WTC11 (cell line): ENCODE results near the gene FA2H. TPM values are rescaled to one million over a fixed set of nuclear protein-coding genes. Genes with fewer than 3 reads are reported as not detected.
A peak's percentile ranks its signal among the peaks of the same experiment; 100 is the strongest.

ENCODE experiments used
- ATAC-seq: fragments of 200-7000 bp; cut with Tn5 transposase; 2 replicates; pipeline ENCODE4 v1.10.0; 2021; ENCODE audit warnings: mild to moderate bottlenecking, moderate library complexity
- CTCF ChIA-PET: fragments of 300-600 bp; sonication (Branson Sonifier 250); formaldehyde crosslinking; loops from one replicate; lab custom pipeline; 2021; ENCODE audit warnings: antibody characterized with exemption; lab: Charles Lee
- POLR2A ChIA-PET: fragments of 350-600 bp; sonication (Branson Sonifier 250); formaldehyde crosslinking; loops from one replicate; lab custom pipeline; 2021; ENCODE audit warnings: antibody characterized with exemption; lab: Charles Lee
- DNase-seq: peaks from one replicate; pipeline ENCODE4 v3.0.0; 2021; ENCODE audit warnings: low spot score
- H3K27ac Mint-ChIP-seq: 2 replicates; pipeline ENCODE4 v1.8.0; 2021; ENCODE audit warnings: mixed read lengths
- H3K27me3 Mint-ChIP-seq: 2 replicates; pipeline ENCODE4 v1.8.0; 2021; ENCODE audit warnings: low read depth, mild to moderate bottlenecking, moderate library complexity, mixed read lengths
- H3K36me3 Mint-ChIP-seq: 2 replicates; pipeline ENCODE4 v1.8.0; 2021; ENCODE audit warnings: mixed read lengths
- H3K4me1 Mint-ChIP-seq: 2 replicates; pipeline ENCODE4 v1.8.0; 2022; ENCODE audit warnings: mixed read lengths
- H3K4me3 Mint-ChIP-seq: 2 replicates; pipeline ENCODE4 v1.8.0; 2021; ENCODE audit warnings: mild to moderate bottlenecking, moderate library complexity, mixed read lengths
- H3K9me3 Mint-ChIP-seq: 2 replicates; pipeline ENCODE4 v1.8.0; 2021; ENCODE audit warnings: mixed read lengths
- ATF2 ChIP-seq: sonication (generic); formaldehyde crosslinking; IDR thresholded peaks from 2 replicates; pipeline ENCODE4 v1.8.1; 2022; ENCODE audit warnings: low read depth, missing genetic modification reagents, borderline replicate concordance
- ATF6 ChIP-seq: sonication (generic); formaldehyde crosslinking; IDR thresholded peaks from 2 replicates; pipeline ENCODE4 v1.8.1; 2023; ENCODE audit warnings: mild to moderate bottlenecking, missing genetic modification reagents
- CTCF ChIP-seq: fragments of 200-600 bp; IDR thresholded peaks from 2 replicates; pipeline ENCODE4 v1.8.0; 2022; ENCODE audit warnings: antibody characterized with exemption
- E2F1 ChIP-seq: sonication (generic); formaldehyde crosslinking; IDR thresholded peaks from 2 replicates; pipeline ENCODE4 v1.8.0; 2022; ENCODE audit warnings: mild to moderate bottlenecking, missing genetic modification reagents
- ETV6 ChIP-seq: sonication (generic); formaldehyde crosslinking; IDR thresholded peaks from 2 replicates; pipeline ENCODE4 v1.8.1; 2022; ENCODE audit warnings: mild to moderate bottlenecking, missing genetic modification reagents
- FOXJ3 ChIP-seq: sonication (generic); formaldehyde crosslinking; IDR thresholded peaks from 2 replicates; pipeline ENCODE4 v1.9.0; 2021; ENCODE audit warnings: missing genetic modification reagents, mild to moderate bottlenecking, borderline replicate concordance
- GABPB1 ChIP-seq: sonication (generic); formaldehyde crosslinking; IDR thresholded peaks from 2 replicates; pipeline ENCODE4 v1.8.1; 2023; ENCODE audit warnings: mild to moderate bottlenecking, missing genetic modification reagents
- JUN ChIP-seq: sonication (generic); formaldehyde crosslinking; IDR thresholded peaks from 2 replicates; pipeline ENCODE4 v1.8.0; 2023; ENCODE audit warnings: mild to moderate bottlenecking, missing genetic modification reagents
- KAT7 ChIP-seq: sonication (generic); formaldehyde crosslinking; IDR thresholded peaks from 2 replicates; pipeline ENCODE4 v1.8.1; 2023; ENCODE audit warnings: missing genetic modification reagents, mild to moderate bottlenecking, borderline replicate concordance
- MYBL2 ChIP-seq: sonication (generic); formaldehyde crosslinking; IDR thresholded peaks from 2 replicates; pipeline ENCODE4 v1.8.1; 2023; ENCODE audit warnings: mild to moderate bottlenecking, moderate library complexity, missing genetic modification reagents
- NR3C1 ChIP-seq: sonication (generic); formaldehyde crosslinking; conservative IDR thresholded peaks from 2 replicates; pipeline ENCODE4 v1.8.1; 2023; ENCODE audit warnings: low read depth, mild to moderate bottlenecking, missing genetic modification reagents
- OVOL2 ChIP-seq: fragments of 250-450 bp; sonication (Bioruptor Pico); IDR thresholded peaks from 2 replicates; pipeline ENCODE4 v1.9.0; 2021; ENCODE audit warnings: mild to moderate bottlenecking, borderline replicate concordance
- PREB ChIP-seq: sonication (generic); formaldehyde crosslinking; IDR thresholded peaks from 2 replicates; pipeline ENCODE4 v1.8.1; 2022; ENCODE audit warnings: mild to moderate bottlenecking, missing genetic modification reagents, moderate library complexity, borderline replicate concordance
- RELA ChIP-seq: sonication (generic); formaldehyde crosslinking; IDR thresholded peaks from 2 replicates; pipeline ENCODE4 v1.8.1; 2022; ENCODE audit warnings: missing genetic modification reagents, mild to moderate bottlenecking, borderline replicate concordance
- TEAD4 ChIP-seq: sonication (generic); formaldehyde crosslinking; IDR thresholded peaks from 2 replicates; pipeline ENCODE4 v1.8.0; 2022; ENCODE audit warnings: mild to moderate bottlenecking, missing genetic modification reagents
- ZNF121 ChIP-seq: sonication (generic); formaldehyde crosslinking; IDR thresholded peaks from 2 replicates; pipeline ENCODE4 v1.8.0; 2023; ENCODE audit warnings: missing genetic modification reagents
- ZNF138 ChIP-seq: sonication (generic); formaldehyde crosslinking; conservative IDR thresholded peaks from 2 replicates; pipeline ENCODE4 v1.8.1; 2022; ENCODE audit warnings: mild to moderate bottlenecking, moderate library complexity, missing genetic modification reagents
- ZNF512 ChIP-seq: sonication (generic); formaldehyde crosslinking; IDR thresholded peaks from 2 replicates; pipeline ENCODE4 v1.8.1; 2022; ENCODE audit warnings: missing genetic modification reagents, borderline replicate concordance
- ZSCAN18 ChIP-seq: fragments of 250-450 bp; sonication (Bioruptor Pico); IDR thresholded peaks from 2 replicates; pipeline ENCODE4 v2.1.2; 2022; ENCODE audit warnings: mild to moderate bottlenecking, moderate library complexity
- total RNA-seq: library from RNA; stranded (reverse); gene quantifications from 3 replicates; pipeline ENCODE4 v1.2.3, GENCODE V29; 2021

Gene FA2H
- total RNA-seq, 1 experiment from 2014 or later: 10.9 TPM

- ChIA-PET POLR2A (no interaction called here), CTCF (interaction anchor here (0.5 to 2.9 kb wide), 7 partner anchors 14 to 94 kb away, joined by 3 to 15 read pairs (median 5); no protein-coding TSS in a partner anchor)
- TF ChIP-seq GABPB1 (CRISPR knock-in tag): no peak
- no peak for TF ChIP-seq ZNF512 (CRISPR knock-in tag)
- TF ChIP-seq ETV6 (CRISPR knock-in tag): no peak
- no peak for TF ChIP-seq OVOL2
- TF ChIP-seq ATF2: no peak
- TF ChIP-seq CTCF: no peak
- TF ChIP-seq TEAD4 (CRISPR knock-in tag): no peak
- H3K9me3 Mint-ChIP-seq: peaks cover 12% of the 10 kb centered on the region
- H3K4me1 Mint-ChIP-seq: peaks cover under 1% of the 10 kb centered on the region; the same call in 1 of the 2 replicates
- peak; percentile 46 for ATAC-seq
- H3K27me3 Mint-ChIP-seq: peaks cover 6% of the 10 kb centered on the region
- H3K36me3 Mint-ChIP-seq: peaks cover 3% of the 10 kb centered on the region; the same call in 1 of the 2 replicates
- H3K27ac Mint-ChIP-seq: no peak overlapping the region
- no peak for DNase-seq
- no peak overlapping the region for H3K4me3 Mint-ChIP-seq
Measured at GRCh38 chr16:74768239-74768638, 6.4 kb downstream of the FA2H start.

GRCh38 chr16:74767749-74768148 is 6.9 kb downstream of the FA2H start:
- H3K36me3 Mint-ChIP-seq: peaks cover 3% of the 10 kb centered on the region; the same call in 1 of the 2 replicates
- DNase-seq (no peak), ATAC-seq (peak; percentile 22; the same call in 1 of the 2 replicates)
- H3K27me3 Mint-ChIP-seq: peaks cover 1% of the 10 kb centered on the region
- TF ChIP-seq ZNF121 (CRISPR knock-in tag) (no peak), MYBL2 (CRISPR knock-in tag) (no peak), ATF6 (CRISPR knock-in tag) (no peak), PREB (CRISPR knock-in tag) (no peak), JUN (CRISPR knock-in tag) (no peak), RELA (no peak), FOXJ3 (CRISPR knock-in tag) (no peak), ZNF138 (CRISPR knock-in tag) (no peak), E2F1 (CRISPR knock-in tag) (no peak), ZSCAN18 (no peak), KAT7 (CRISPR knock-in tag) (no peak), NR3C1 (CRISPR knock-in tag) (no peak)
- ChIA-PET CTCF (interaction anchor here (0.8 to 2.9 kb wide), 3 partner anchors 45 to 100 kb away, joined by 3 to 15 read pairs (median 5); no protein-coding TSS in a partner anchor), POLR2A (no interaction called here)
- H3K4me1 Mint-ChIP-seq: no peaks in the 10 kb centered on the region
- no peak overlapping the region for H3K27ac Mint-ChIP-seq
- peaks cover 12% of the 10 kb centered on the region for H3K9me3 Mint-ChIP-seq
- H3K4me3 Mint-ChIP-seq: no peak overlapping the region
